Activated T-helper 1 cell treated with anti-CD3 and anti-CD28 coated beads, Interleukin-12 subunit alpha, Interleukin-12 subunit beta, Interleukin-2, Interleukin-4 antibody, amounts not matched to agents 30 ng/mL and 10 ng/mL and 1 ng/mL, durations not matched to agents 14 hours and 24 hours and 36 hours (primary cell): Measurements from ENCODE around the gene ST6GALNAC1. TPM values are rescaled to one million over a fixed set of nuclear protein-coding genes. Genes with fewer than 3 reads are reported as not detected.
"Not testable (repeated sequence)": the region's sequence is repeated elsewhere in the genome, so short reads cannot be mapped to it uniquely, and the experiment has no call there.

ENCODE experiments used
- DNase-seq: peaks from one replicate; pipeline ENCODE4 v3.0.0; 2021; ENCODE audit warnings: low spot score
- H3K27ac Mint-ChIP-seq: one replicate; pipeline ENCODE4 v1.8.0; 2021; ENCODE audit warnings: mild to moderate bottlenecking, mixed read lengths
- H3K27me3 Mint-ChIP-seq: one replicate; pipeline ENCODE4 v1.8.0; 2022; ENCODE audit warnings: mild to moderate bottlenecking, moderate library complexity, mixed read lengths; ENCODE audit not compliant: insufficient read depth
- H3K36me3 Mint-ChIP-seq: one replicate; pipeline ENCODE4 v1.8.0; 2021; ENCODE audit warnings: low read depth, mixed read lengths
- H3K4me1 Mint-ChIP-seq: one replicate; pipeline ENCODE4 v1.8.0; 2021; ENCODE audit warnings: low read depth, mixed read lengths
- H3K4me3 Mint-ChIP-seq: one replicate; pipeline ENCODE4 v1.8.0; 2021; ENCODE audit warnings: mild to moderate bottlenecking, moderate library complexity, mixed read lengths
- H3K9me3 Mint-ChIP-seq: one replicate; pipeline ENCODE4 v1.8.0; 2021; ENCODE audit warnings: mixed read lengths
- intact Hi-C: fragments of 100-400 bp; cut with micrococcal nuclease; formaldehyde crosslinking; loops from one replicate; pipeline ENCODE4 v1.15.1; 2024
- total RNA-seq: library from RNA; stranded (reverse); gene quantifications from 2 replicates; pipeline ENCODE4 v1.2.3, GENCODE V29; 2022

ST6GALNAC1 gene
- total RNA-seq, 1 donor from 2014 or later, result 0.83 TPM

GRCh38 chr17:76611080-76611749 lies 32.3 kb downstream of the ST6GALNAC1 start:
- H3K36me3 Mint-ChIP-seq, H3K9me3 Mint-ChIP-seq, H3K4me3 Mint-ChIP-seq, intact Hi-C loops, H3K4me1 Mint-ChIP-seq, H3K27me3 Mint-ChIP-seq, H3K27ac Mint-ChIP-seq, DNase-seq: not testable (repeated sequence)

- H3K27ac Mint-ChIP-seq, DNase-seq, H3K36me3 Mint-ChIP-seq, H3K4me1 Mint-ChIP-seq, H3K4me3 Mint-ChIP-seq, intact Hi-C loops, H3K9me3 Mint-ChIP-seq: not testable (repeated sequence)
- peaks cover 18% of the 10 kb centered on the region for H3K27me3 Mint-ChIP-seq
Measured at GRCh38 chr17:76606685-76607084, 36.9 kb downstream of the ST6GALNAC1 start.

- H3K4me1 Mint-ChIP-seq, result peaks cover 17% of the 10 kb centered on the region
- peaks cover 15% of the 10 kb centered on the region for H3K27me3 Mint-ChIP-seq
- intact Hi-C loops, result no loop called here
- H3K27ac Mint-ChIP-seq, result no peak overlapping the region
- no peaks in the 10 kb centered on the region for H3K9me3 Mint-ChIP-seq
- no peak for DNase-seq
- no peak overlapping the region for H3K4me3 Mint-ChIP-seq
- peaks cover 3% of the 10 kb centered on the region for H3K36me3 Mint-ChIP-seq
Measured at GRCh38 chr17:76601065-76601464, 42.5 kb downstream of the ST6GALNAC1 start.

- Mint-ChIP-seq H3K36me3 (peaks cover 3% of the 10 kb centered on the region), H3K27me3 (peaks cover 17% of the 10 kb centered on the region), H3K4me3 (no peak overlapping the region), H3K4me1 (peaks cover 17% of the 10 kb centered on the region), H3K27ac (no peak overlapping the region), H3K9me3 (no peaks in the 10 kb centered on the region)
- intact Hi-C loops, result no loop called here
- DNase-seq, result no peak
Measured at GRCh38 chr17:76599694-76600460, 43.7 kb downstream of the ST6GALNAC1 start.

- H3K4me3 Mint-ChIP-seq, result no peak overlapping the region
- H3K9me3 Mint-ChIP-seq, result no peaks in the 10 kb centered on the region
- no peak overlapping the region for H3K27ac Mint-ChIP-seq
- intact Hi-C loops, result no loop called here
- peaks cover 21% of the 10 kb centered on the region for H3K27me3 Mint-ChIP-seq
- no peak for DNase-seq
- peaks cover 3% of the 10 kb centered on the region for H3K36me3 Mint-ChIP-seq
- H3K4me1 Mint-ChIP-seq, result peaks cover 17% of the 10 kb centered on the region
Measured at GRCh38 chr17:76598004-76598439, 45.5 kb downstream of the ST6GALNAC1 start.

- Mint-ChIP-seq H3K36me3 (peaks cover 3% of the 10 kb centered on the region), H3K27ac (no peak overlapping the region), H3K4me1 (peaks cover 17% of the 10 kb centered on the region), H3K9me3 (no peaks in the 10 kb centered on the region), H3K4me3 (no peak overlapping the region), H3K27me3 (peaks cover 15% of the 10 kb centered on the region)
- intact Hi-C loops, result no loop called here
- no peak for DNase-seq
Measured at GRCh38 chr17:76597156-76598003, 46.2 kb downstream of the ST6GALNAC1 start.

- H3K9me3 Mint-ChIP-seq, result no peaks in the 10 kb centered on the region
- no peak overlapping the region for H3K4me3 Mint-ChIP-seq
- DNase-seq, result no peak
- no peak overlapping the region for H3K27ac Mint-ChIP-seq
- H3K36me3 Mint-ChIP-seq, result no peaks in the 10 kb centered on the region
- intact Hi-C loops, result no loop called here
- peaks cover 24% of the 10 kb centered on the region for H3K27me3 Mint-ChIP-seq
- H3K4me1 Mint-ChIP-seq, result no peaks in the 10 kb centered on the region
Measured at GRCh38 chr17:76594690-76595089, 48.9 kb downstream of the ST6GALNAC1 start.

GRCh38 chr17:76593959-76594358 lies 49.6 kb downstream of the ST6GALNAC1 start:
- Mint-ChIP-seq H3K4me3 (no peak overlapping the region), H3K27ac (no peak overlapping the region), H3K27me3 (peaks cover 31% of the 10 kb centered on the region), H3K4me1 (peaks cover 5% of the 10 kb centered on the region), H3K36me3 (no peaks in the 10 kb centered on the region), H3K9me3 (no peaks in the 10 kb centered on the region)
- intact Hi-C loops, result no loop called here
- no peak for DNase-seq

- DNase-seq, result no peak
- peaks cover 37% of the 10 kb centered on the region for H3K27me3 Mint-ChIP-seq
- H3K9me3 Mint-ChIP-seq, result no peaks in the 10 kb centered on the region
- no peaks in the 10 kb centered on the region for H3K36me3 Mint-ChIP-seq
- peaks cover 5% of the 10 kb centered on the region for H3K4me1 Mint-ChIP-seq
- no peak overlapping the region for H3K4me3 Mint-ChIP-seq
- intact Hi-C loops, result no loop called here
- no peak overlapping the region for H3K27ac Mint-ChIP-seq
Measured at GRCh38 chr17:76593384-76593826, 50.2 kb downstream of the ST6GALNAC1 start.

- Mint-ChIP-seq H3K4me1 (peaks cover 5% of the 10 kb centered on the region), H3K27ac (no peak overlapping the region), H3K36me3 (no peaks in the 10 kb centered on the region), H3K9me3 (no peaks in the 10 kb centered on the region), H3K27me3 (peaks cover 68% of the 10 kb centered on the region), H3K4me3 (peak overlapping the region; percentile 45)
- no peak for DNase-seq
- intact Hi-C loops, result no loop called here
Measured at GRCh38 chr17:76588182-76588581, 55.4 kb downstream of the ST6GALNAC1 start.

- peaks cover 75% of the 10 kb centered on the region for H3K27me3 Mint-ChIP-seq
- DNase-seq, result no peak
- no peak overlapping the region for H3K4me3 Mint-ChIP-seq
- no peaks in the 10 kb centered on the region for H3K9me3 Mint-ChIP-seq
- peaks cover 5% of the 10 kb centered on the region for H3K4me1 Mint-ChIP-seq
- H3K36me3 Mint-ChIP-seq, result no peaks in the 10 kb centered on the region
- no peak overlapping the region for H3K27ac Mint-ChIP-seq
- intact Hi-C loops, result no loop called here
Measured at GRCh38 chr17:76586741-76587487, 56.6 kb downstream of the ST6GALNAC1 start.
